HCT116 (cell line): ENCODE results near the gene YDJC. TPM values are rescaled to one million over a fixed set of nuclear protein-coding genes. Genes with fewer than 3 reads are reported as not detected.

ENCODE experiments used
- ATAC-seq: fragments of 200-7000 bp; cut with Tn5 transposase; 2 replicates; pipeline ENCODE4 v1.9.1; 2020; ENCODE audit warnings: mild to moderate bottlenecking, moderate library complexity
- BruUV-seq: library from RNA; stranded (reverse); fragments of 400-500 nt; replicated peaks from 2 replicates; lab custom pipeline; 2021; lab: Mats Ljungman, UMichigan
- CTCF ChIA-PET: fragments of 300-600 bp; sonication (Branson Sonifier 250); formaldehyde crosslinking; loops from one replicate; lab custom pipeline; 2021; ENCODE audit warnings: antibody characterized with exemption; lab: Charles Lee
- POLR2A ChIA-PET: fragments of 300-600, 350-600 bp; sonication (Branson Sonifier 250); formaldehyde crosslinking; loops from one replicate; lab custom pipeline; 2021; ENCODE audit warnings: antibody characterized with exemption; lab: Charles Lee
- RAD21 ChIA-PET, 2 experiments: fragments of 300-600 bp; sonication (Branson Sonifier 250); formaldehyde crosslinking; loops; one replicate each; lab custom pipeline; 2023; ENCODE audit warnings: low total read pairs in 2 of 2; ENCODE audit not compliant: uncharacterized antibody in 2 of 2, unreplicated experiment in 2 of 2, low non-redundant PET in 1 of 2; lab: Charles Lee
- DNase-seq: peaks from one replicate; pipeline ENCODE4 v3.0.0-alpha.2; 2010; ENCODE audit warnings: low read depth, low spot score
- H2AFZ ChIP-seq: fragments of 200-600 bp; shearing (Covaris generic), sonication (generic); 2 replicates; pipeline ENCODE4 v1.6.1; 2017; ENCODE audit warnings: low read depth, mixed run types, mixed read lengths, antibody characterized with exemption, low read length; ENCODE audit not compliant: poor library complexity, severe bottlenecking
- H3K27ac ChIP-seq: 2 replicates; pipeline ENCODE4 v1.5.1; 2012; ENCODE audit warnings: low read depth, low read length
- H3K27me3 ChIP-seq: fragments of 200-600 bp; sonication (generic); 2 replicates; pipeline ENCODE4 v1.6.1; 2016; ENCODE audit warnings: mixed run types, low read length, mixed read lengths; ENCODE audit not compliant: insufficient read depth
- H3K36me3 ChIP-seq, 2 experiments: fragments of 200-500 bp in 1 of 2; fragments of 200-600 bp in 1 of 2; sonication (Bioruptor generic) in 1 of 2; sonication (generic) in 1 of 2; 2 replicates each; pipeline versions ENCODE4 v1.5.1 to v1.6.1; 2014 to 2016; ENCODE audit warnings: low read length in 2 of 2, inconsistent platforms in 1 of 2, mixed read lengths in 1 of 2, mixed run types in 1 of 2; ENCODE audit not compliant: insufficient read depth in 2 of 2, control insufficient read depth in 1 of 2
- H3K4me1 ChIP-seq, 2 experiments: fragments of 200-600 bp in 1 of 2; sonication (generic) in 1 of 2; 2 replicates each; pipeline versions ENCODE4 v1.5.1 to v1.6.1; 2012 to 2017; ENCODE audit warnings: low read length in 2 of 2, inconsistent platforms in 1 of 2, mild to moderate bottlenecking in 1 of 2, mixed read lengths in 1 of 2, mixed run types in 1 of 2, moderate library complexity in 1 of 2; ENCODE audit not compliant: insufficient read depth in 2 of 2, control insufficient read depth in 1 of 2
- H3K4me2 ChIP-seq: fragments of 200-600 bp; sonication (generic); 2 replicates; pipeline ENCODE4 v1.6.1; 2017; ENCODE audit warnings: mixed run types, low read length, mixed read lengths
- H3K4me3 ChIP-seq, 2 experiments: fragments of 200-600 bp in 1 of 2; sonication (generic) in 1 of 2; replicated peaks in 1 of 2; 2 replicates each; pipeline ENCODE4 v1.5.1; 2011 to 2016; ENCODE audit warnings: low read length in 2 of 2, control low read depth in 1 of 2, low read depth in 1 of 2, mild to moderate bottlenecking in 1 of 2, mixed read lengths in 1 of 2, mixed run types in 1 of 2
- H3K79me2 ChIP-seq: fragments of 200-600 bp; sonication (generic); 2 replicates; pipeline ENCODE4 v1.6.1; 2017; ENCODE audit warnings: mild to moderate bottlenecking, mixed run types, low read length, moderate library complexity, mixed read lengths; ENCODE audit not compliant: insufficient read depth
- H3K9ac ChIP-seq: fragments of 200-600 bp; sonication (generic); 2 replicates; pipeline ENCODE4 v1.6.1; 2016; ENCODE audit warnings: low read length, mixed read lengths
- H3K9me2 ChIP-seq: fragments of 200-600 bp; sonication (generic), shearing (Covaris generic); 2 replicates; pipeline ENCODE4 v1.6.1; 2017; ENCODE audit warnings: mixed run types, mild to moderate bottlenecking, moderate library complexity; ENCODE audit not compliant: insufficient read depth
- H3K9me3 ChIP-seq, 2 experiments: fragments of 200-500 bp in 1 of 2; fragments of 200-600 bp in 1 of 2; sonication (Bioruptor generic) in 1 of 2; sonication (generic) in 1 of 2; 2 replicates each; pipeline ENCODE4 v1.6.1; 2014 to 2017; ENCODE audit warnings: low read length in 2 of 2, mixed read lengths in 2 of 2, inconsistent platforms in 1 of 2, low read depth in 1 of 2, mild to moderate bottlenecking in 1 of 2, mixed run types in 1 of 2, moderate library complexity in 1 of 2; ENCODE audit not compliant: control insufficient read depth in 1 of 2, insufficient read depth in 1 of 2
- H4K20me1 ChIP-seq: fragments of 200-600 bp; sonication (generic), shearing (Covaris generic); 2 replicates; pipeline ENCODE4 v1.6.1; 2017; ENCODE audit warnings: mixed run types, mild to moderate bottlenecking, moderate library complexity; ENCODE audit not compliant: insufficient read depth
- CBX3 ChIP-seq: IDR thresholded peaks from 2 replicates; pipeline ENCODE4 v1.6.1; 2012; ENCODE audit warnings: low read depth
- CTCF ChIP-seq, 3 experiments: fragments of 200-600 bp in 1 of 3; sonication (generic) in 1 of 3; IDR thresholded peaks in 2 of 3; conservative IDR thresholded peaks in 1 of 3; 2 replicates each; pipeline ENCODE4 v1.5.1; 2012 to 2017; ENCODE audit warnings: low read depth in 2 of 3, low read length in 2 of 3, antibody characterized with exemption in 1 of 3, borderline replicate concordance in 1 of 3, control low read depth in 1 of 3, mild to moderate bottlenecking in 1 of 3, mixed read lengths in 1 of 3, mixed run types in 1 of 3, moderate library complexity in 1 of 3; ENCODE audit not compliant: insufficient read depth in 1 of 3
- ELF1 ChIP-seq: IDR thresholded peaks from 2 replicates; pipeline ENCODE4 v1.6.1; 2012; ENCODE audit warnings: low read depth, borderline replicate concordance
- EZH2 ChIP-seq: fragments of 200-600 bp; sonication (generic); IDR thresholded peaks from 2 replicates; pipeline ENCODE4 v1.6.1; 2017; ENCODE audit warnings: antibody characterized with exemption, mixed run types
- FOSL1 ChIP-seq: IDR thresholded peaks from 2 replicates; pipeline ENCODE4 v1.6.1; 2012; ENCODE audit warnings: low read depth
- JUND ChIP-seq: IDR thresholded peaks from 2 replicates; pipeline ENCODE4 v1.6.1; 2012
- POLR2A ChIP-seq: IDR thresholded peaks from 2 replicates; pipeline ENCODE4 v1.7.0; 2011; ENCODE audit warnings: borderline replicate concordance; ENCODE audit not compliant: insufficient read depth, insufficient read length; ENCODE audit errors: extremely low read depth
- TCF7L2 ChIP-seq: IDR thresholded peaks from 2 replicates; pipeline ENCODE4 v1.7.0; 2011; ENCODE audit warnings: borderline replicate concordance, inconsistent platforms; ENCODE audit not compliant: insufficient read depth, insufficient read length; ENCODE audit errors: extremely low read depth
- YY1 ChIP-seq: IDR thresholded peaks from 2 replicates; pipeline ENCODE4 v1.6.1; 2011; ENCODE audit warnings: low read length, low read depth, moderate library complexity, mild to moderate bottlenecking; ENCODE audit not compliant: insufficient replicate concordance; ENCODE audit errors: extremely low read depth
- ZNF274 ChIP-seq: fragments of 200-500 bp; sonication (Bioruptor generic); IDR thresholded peaks from 2 replicates; pipeline ENCODE4 v1.6.1; 2014; ENCODE audit warnings: mild to moderate bottlenecking, low read depth, low read length, inconsistent platforms
- intact Hi-C: fragments of 100-400 bp; cut with micrococcal nuclease; formaldehyde crosslinking; loops from 2 replicates; pipeline ENCODE4 v1.10.0; 2022
- total RNA-seq: library from RNA; stranded (reverse); gene quantifications from one replicate; pipeline ENCODE4 v1.2.1, GENCODE V29; 2021; ENCODE audit not compliant: unreplicated experiment
- TF ChIP-seq, protein P1 (sequence below): IDR thresholded peaks from 2 replicates; pipeline ENCODE4 v1.6.1; 2012; ENCODE audit warnings: low read depth
- TF ChIP-seq, protein P2 (sequence below): IDR thresholded peaks from 2 replicates; pipeline ENCODE4 v1.6.1; 2012
- TF ChIP-seq, protein P3 (sequence below): IDR thresholded peaks from 2 replicates; pipeline ENCODE4 v1.6.1; 2012

The YDJC gene
- total RNA-seq, 1 experiment from 2014 or later, result 78.3 TPM

GRCh38 chr22:21585389-21585788, 44.4 kb downstream of the YDJC start:
- TF ChIP-seq EZH2 (no peak), YY1 (no peak), ELF1 (no peak), TCF7L2 (no peak), CTCF (IDR thresholded peaks at IDR 0.05 in 2 of 3, conservative IDR thresholded peaks at IDR 0.05 in 1 of 3; ENCODE audit: borderline replicate concordance in 1 of 3, insufficient read depth in 1 of 3, low read depth in 2 of 3, low read length in 2 of 3) (no peak), ZNF274 (no peak), POLR2A (no peak), CBX3 (no peak), FOSL1 (no peak), JUND (no peak)
- TF ChIP-seq, protein P1, sequence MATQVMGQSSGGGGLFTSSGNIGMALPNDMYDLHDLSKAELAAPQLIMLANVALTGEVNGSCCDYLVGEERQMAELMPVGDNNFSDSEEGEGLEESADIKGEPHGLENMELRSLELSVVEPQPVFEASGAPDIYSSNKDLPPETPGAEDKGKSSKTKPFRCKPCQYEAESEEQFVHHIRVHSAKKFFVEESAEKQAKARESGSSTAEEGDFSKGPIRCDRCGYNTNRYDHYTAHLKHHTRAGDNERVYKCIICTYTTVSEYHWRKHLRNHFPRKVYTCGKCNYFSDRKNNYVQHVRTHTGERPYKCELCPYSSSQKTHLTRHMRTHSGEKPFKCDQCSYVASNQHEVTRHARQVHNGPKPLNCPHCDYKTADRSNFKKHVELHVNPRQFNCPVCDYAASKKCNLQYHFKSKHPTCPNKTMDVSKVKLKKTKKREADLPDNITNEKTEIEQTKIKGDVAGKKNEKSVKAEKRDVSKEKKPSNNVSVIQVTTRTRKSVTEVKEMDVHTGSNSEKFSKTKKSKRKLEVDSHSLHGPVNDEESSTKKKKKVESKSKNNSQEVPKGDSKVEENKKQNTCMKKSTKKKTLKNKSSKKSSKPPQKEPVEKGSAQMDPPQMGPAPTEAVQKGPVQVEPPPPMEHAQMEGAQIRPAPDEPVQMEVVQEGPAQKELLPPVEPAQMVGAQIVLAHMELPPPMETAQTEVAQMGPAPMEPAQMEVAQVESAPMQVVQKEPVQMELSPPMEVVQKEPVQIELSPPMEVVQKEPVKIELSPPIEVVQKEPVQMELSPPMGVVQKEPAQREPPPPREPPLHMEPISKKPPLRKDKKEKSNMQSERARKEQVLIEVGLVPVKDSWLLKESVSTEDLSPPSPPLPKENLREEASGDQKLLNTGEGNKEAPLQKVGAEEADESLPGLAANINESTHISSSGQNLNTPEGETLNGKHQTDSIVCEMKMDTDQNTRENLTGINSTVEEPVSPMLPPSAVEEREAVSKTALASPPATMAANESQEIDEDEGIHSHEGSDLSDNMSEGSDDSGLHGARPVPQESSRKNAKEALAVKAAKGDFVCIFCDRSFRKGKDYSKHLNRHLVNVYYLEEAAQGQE, result no peak
- TF ChIP-seq, protein P2, sequence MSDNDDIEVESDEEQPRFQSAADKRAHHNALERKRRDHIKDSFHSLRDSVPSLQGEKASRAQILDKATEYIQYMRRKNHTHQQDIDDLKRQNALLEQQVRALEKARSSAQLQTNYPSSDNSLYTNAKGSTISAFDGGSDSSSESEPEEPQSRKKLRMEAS, result no peak
- TF ChIP-seq, protein P3, sequence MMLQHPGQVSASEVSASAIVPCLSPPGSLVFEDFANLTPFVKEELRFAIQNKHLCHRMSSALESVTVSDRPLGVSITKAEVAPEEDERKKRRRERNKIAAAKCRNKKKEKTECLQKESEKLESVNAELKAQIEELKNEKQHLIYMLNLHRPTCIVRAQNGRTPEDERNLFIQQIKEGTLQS, result no peak
- 0 out of 4 replicates have a peak, but pooled peaks cover 0 to 3% of the 10 kb centered on the region in 2 experiments for H3K36me3 ChIP-seq
- H3K27me3 ChIP-seq, result no peaks in the 10 kb centered on the region
- peaks cover 98% of the 10 kb centered on the region for H3K79me2 ChIP-seq
- ChIA-PET CTCF (no interaction called here), POLR2A (interaction anchor here (1.0 kb wide), 1 partner anchor 12 kb away, joined by 3 read pairs; no protein-coding TSS in a partner anchor), RAD21 (no interaction called here)
- no peak overlapping the region for H3K9ac ChIP-seq
- ATAC-seq (no peak), DNase-seq (no peak)
- no peaks in the 10 kb centered on the region for H3K9me2 ChIP-seq
- H3K27ac ChIP-seq, result no peak overlapping the region
- intact Hi-C loops, result no loop called here
- no peaks in the 10 kb centered on the region for H3K9me3 ChIP-seq
- H4K20me1 ChIP-seq, result peaks cover 16% of the 10 kb centered on the region; the same call in 1 of the 2 replicates
- no TSS peak for BruUV-seq
- no peak overlapping the region for H3K4me2 ChIP-seq
- H3K4me1 ChIP-seq, result peaks cover 0 to 3% of the 10 kb centered on the region in 2 experiments; a peak in 1 of 4 replicates
- H3K4me3 ChIP-seq, result no peak overlapping the region
- H2AFZ ChIP-seq, result no peak overlapping the region
